Endothelial cell of umbilical vein (primary cell): ENCODE results near the gene LDLRAD4.

Source experiments
- CTCF ChIP-seq, 2 donors: IDR thresholded peaks; 1 replicate in 1 of 2; 2 replicates in 1 of 2; pipeline ENCODE4 v1.5.1; 2011; ENCODE audit warnings: low read length in 2 of 2, mild to moderate bottlenecking in 2 of 2, moderate library complexity in 2 of 2, control low read depth in 1 of 2, inconsistent platforms in 1 of 2, low read depth in 1 of 2; ENCODE audit not compliant: insufficient read depth in 1 of 2; ENCODE audit errors: extremely low read depth in 1 of 2
- EZH2 ChIP-seq: IDR thresholded peaks from 2 replicates; pipeline ENCODE4 v1.6.1; 2012; ENCODE audit warnings: borderline replicate concordance, low read depth, mild to moderate bottlenecking, moderate library complexity, low read length, inconsistent platforms; ENCODE audit not compliant: severe bottlenecking
- FOS ChIP-seq: IDR thresholded peaks from 2 replicates; pipeline ENCODE4 v1.6.1; 2011; ENCODE audit warnings: mild to moderate bottlenecking, low read length, moderate library complexity, borderline replicate concordance; ENCODE audit not compliant: insufficient read depth
- JUN ChIP-seq: IDR thresholded peaks from 2 replicates; pipeline ENCODE4 v1.6.1; 2011; ENCODE audit warnings: borderline replicate concordance, low read depth; ENCODE audit not compliant: insufficient read length, insufficient read depth
- MAX ChIP-seq: IDR thresholded peaks from 2 replicates; pipeline ENCODE4 v1.6.1; 2011; ENCODE audit not compliant: insufficient read depth, insufficient read length
- POLR2A ChIP-seq: IDR thresholded peaks from 2 replicates; pipeline ENCODE4 v1.6.1; 2012; ENCODE audit warnings: low read depth, mild to moderate bottlenecking, control low read depth, low read length
- POLR2AphosphoS5 ChIP-seq: IDR thresholded peaks from 2 replicates; pipeline ENCODE4 v1.6.1; 2012; ENCODE audit warnings: low read depth, mild to moderate bottlenecking, control low read depth, low read length, moderate library complexity; ENCODE audit not compliant: insufficient read depth

- no peak for TF ChIP-seq CTCF (IDR thresholded peaks at IDR 0.05; ENCODE audit: extremely low read depth in 1 of 2, insufficient read depth in 1 of 2, low read depth in 1 of 2, low read length in 2 of 2)
- no peak for TF ChIP-seq JUN
- TF ChIP-seq EZH2, result no peak
- no peak for TF ChIP-seq POLR2A
- TF ChIP-seq MAX, result no peak
- TF ChIP-seq POLR2AphosphoS5, result no peak
- no peak for TF ChIP-seq FOS
Measured at GRCh38 chr18:13425357-13426091, 207.0 kb downstream of the LDLRAD4 start.
